ENCODE data around the gene ELAC2. TPM values are rescaled to one million over a fixed set of nuclear protein-coding genes. Genes with fewer than 3 reads are reported as not detected.

The ELAC2 gene, protein sequence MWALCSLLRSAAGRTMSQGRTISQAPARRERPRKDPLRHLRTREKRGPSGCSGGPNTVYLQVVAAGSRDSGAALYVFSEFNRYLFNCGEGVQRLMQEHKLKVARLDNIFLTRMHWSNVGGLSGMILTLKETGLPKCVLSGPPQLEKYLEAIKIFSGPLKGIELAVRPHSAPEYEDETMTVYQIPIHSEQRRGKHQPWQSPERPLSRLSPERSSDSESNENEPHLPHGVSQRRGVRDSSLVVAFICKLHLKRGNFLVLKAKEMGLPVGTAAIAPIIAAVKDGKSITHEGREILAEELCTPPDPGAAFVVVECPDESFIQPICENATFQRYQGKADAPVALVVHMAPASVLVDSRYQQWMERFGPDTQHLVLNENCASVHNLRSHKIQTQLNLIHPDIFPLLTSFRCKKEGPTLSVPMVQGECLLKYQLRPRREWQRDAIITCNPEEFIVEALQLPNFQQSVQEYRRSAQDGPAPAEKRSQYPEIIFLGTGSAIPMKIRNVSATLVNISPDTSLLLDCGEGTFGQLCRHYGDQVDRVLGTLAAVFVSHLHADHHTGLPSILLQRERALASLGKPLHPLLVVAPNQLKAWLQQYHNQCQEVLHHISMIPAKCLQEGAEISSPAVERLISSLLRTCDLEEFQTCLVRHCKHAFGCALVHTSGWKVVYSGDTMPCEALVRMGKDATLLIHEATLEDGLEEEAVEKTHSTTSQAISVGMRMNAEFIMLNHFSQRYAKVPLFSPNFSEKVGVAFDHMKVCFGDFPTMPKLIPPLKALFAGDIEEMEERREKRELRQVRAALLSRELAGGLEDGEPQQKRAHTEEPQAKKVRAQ
- 20.0 and 56.1 TPM in 2 replicates for total RNA-seq

GRCh38 chr17:13017655-13018459, at the start of gene ELAC2:
Gene ELAC2 (minus strand): TSS chr17:13018027. CDS start chr17:13017947, 80 bp downstream.

Other genes starting within 250 kb of the ELAC2 start
- 1.1 and 1.7 TPM in 2 replicates for gene ARHGAP44, start 228.5 kb downstream of the ELAC2 start, total RNA-seq

Measured in epithelial cell of alveolus of lung (primary cell).